NCI-H748 (cell line): ENCODE data around the gene LANCL2.
"Not testable (repeated sequence)": the region's sequence is repeated elsewhere in the genome, so short reads cannot be mapped to it uniquely, and the experiment has no call there.

Source experiments
- DNase-seq: peaks from one replicate; lab custom pipeline; 2025; ENCODE audit not compliant: unreplicated experiment; lab: John Stamatoyannopoulos, UW

LANCL2 gene

DNA sequence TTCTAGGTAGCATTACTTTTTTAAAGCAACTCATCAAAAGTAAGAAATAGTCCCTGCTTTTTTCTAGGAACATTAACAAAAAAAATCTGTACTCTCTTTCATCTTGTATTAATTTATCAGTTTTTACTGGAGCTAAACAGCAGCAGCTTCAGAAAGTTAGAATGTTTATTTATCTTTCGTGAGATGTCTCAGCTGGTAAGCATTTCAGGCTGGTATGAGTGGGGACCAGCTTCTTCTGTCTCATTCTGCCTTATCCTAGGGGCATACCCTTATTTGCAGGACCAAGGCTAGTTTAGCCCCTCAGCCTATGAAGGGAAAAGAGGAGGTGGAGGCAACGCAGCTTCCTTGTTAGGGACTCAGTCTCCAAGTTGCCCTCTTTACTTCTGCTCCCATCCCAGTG lies 35.1 kb downstream of the LANCL2 start:
- DNase-seq: no peak

DNA sequence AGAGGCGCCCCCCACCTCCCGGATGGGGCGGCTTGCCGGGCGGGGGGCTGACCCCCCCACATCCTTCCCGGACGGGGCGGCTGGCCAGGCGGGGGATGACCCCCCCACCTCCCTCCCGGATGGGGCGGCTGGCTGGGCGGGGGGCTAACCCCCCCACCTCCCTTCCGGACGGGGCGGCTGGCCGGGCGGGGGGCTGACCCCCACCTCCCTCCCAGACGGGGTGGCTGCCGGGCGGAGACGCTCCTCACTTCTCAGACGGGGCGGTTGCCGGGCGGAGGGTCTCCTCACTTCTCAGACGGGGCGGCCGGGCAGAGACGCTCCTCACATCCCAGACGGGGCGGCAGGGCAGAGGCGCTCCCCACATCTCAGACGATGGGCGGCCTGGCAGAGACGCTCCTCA lies 37.4 kb downstream of the LANCL2 start:
- not testable (repeated sequence) for DNase-seq

DNA sequence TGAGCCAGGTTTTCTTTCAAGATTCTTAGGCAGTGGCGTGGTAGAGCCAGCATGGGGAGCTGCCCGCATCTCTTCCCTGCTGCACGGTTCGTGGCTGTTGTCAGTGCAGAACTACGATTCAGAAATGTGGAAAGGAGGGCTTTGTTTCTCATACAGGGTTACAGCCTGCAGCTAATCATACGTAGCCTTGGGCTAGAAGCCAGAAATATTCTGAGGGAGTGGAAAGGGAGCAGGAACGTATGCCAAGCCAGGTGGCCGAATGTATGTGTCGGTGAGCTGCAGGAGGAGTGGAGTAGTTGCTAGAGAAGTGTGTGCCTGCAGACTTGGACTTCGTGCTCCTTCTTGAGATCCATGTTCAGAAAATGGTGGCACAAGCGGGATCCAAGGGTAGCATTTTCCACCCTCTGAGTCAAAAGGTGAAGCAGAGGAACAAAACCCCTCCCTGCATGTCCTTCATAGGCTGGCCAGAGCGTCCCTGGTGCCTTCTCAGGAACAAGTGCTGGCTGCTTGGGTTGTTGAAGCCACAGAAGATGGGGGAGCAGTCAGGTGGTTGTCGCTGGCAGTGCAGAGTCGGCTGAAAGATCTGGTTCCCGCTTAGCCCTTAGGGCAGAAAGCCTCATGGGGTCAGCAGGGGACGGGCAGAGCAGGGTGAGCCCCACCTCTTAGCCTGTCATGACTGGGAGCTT lies 40.9 kb downstream of the LANCL2 start:
- no peak for DNase-seq

DNA sequence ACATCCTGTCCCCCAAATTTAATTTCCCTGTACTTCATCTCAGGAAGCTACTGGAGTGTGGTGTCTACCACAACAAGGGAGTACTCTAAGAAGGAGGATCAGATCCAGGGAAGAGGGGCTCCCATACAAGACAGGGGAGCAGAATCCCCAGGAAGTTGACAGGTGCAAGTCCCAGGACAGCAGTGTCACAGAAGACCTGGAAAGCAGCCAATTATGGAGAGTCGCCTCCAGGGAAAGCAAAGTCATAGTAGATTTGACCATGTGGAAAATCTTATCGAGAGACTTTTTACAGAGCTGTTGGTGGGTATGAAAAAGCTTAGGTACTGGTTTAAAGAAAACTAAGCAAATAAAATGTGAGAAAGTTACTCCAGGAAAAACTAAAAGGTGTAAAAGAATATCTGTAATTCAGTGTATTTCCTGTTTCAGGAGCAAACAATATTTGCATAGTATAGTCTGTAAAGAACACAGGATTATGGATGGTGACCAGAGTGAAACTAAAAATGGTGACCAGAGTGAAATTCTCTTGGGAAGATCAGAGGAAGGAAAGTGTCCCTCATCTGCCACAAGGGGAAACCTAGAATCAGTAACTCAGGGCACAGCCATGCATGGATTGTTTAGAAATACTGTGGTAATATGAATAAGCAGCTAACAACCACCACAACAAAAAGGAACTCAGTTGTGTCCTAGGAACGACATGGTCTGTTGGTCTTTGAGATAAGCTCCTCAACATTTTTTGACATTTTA lies 44.5 kb downstream of the LANCL2 start:
- DNase-seq: peak; percentile 22

DNA sequence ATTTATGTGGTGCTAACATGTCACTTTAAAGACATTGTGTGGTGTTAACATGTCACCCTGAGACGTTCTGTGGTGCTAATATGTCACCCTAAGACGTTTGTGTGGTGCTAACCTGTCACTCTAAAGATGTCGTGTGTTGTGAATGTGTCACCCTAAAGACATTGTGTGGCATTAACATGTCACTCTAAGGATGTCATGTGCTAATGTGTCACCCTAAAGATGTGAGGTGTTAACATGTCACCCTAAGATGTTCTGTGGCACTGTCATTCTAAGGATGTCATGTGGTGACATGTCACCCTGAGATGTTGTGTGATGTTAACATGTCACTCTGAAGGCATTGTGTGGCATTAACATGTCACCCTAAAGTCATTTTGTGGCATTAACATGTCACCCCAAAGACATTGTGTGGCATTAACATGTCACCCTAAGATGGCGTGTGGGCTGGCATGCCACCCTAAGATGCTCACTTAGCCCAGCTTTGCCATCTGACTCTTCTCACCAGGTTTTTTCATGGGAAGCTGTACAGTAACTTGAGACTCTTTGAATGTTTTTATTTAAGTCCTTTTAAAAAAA lies 45.6 kb downstream of the LANCL2 start:
- DNase-seq: no peak

DNA sequence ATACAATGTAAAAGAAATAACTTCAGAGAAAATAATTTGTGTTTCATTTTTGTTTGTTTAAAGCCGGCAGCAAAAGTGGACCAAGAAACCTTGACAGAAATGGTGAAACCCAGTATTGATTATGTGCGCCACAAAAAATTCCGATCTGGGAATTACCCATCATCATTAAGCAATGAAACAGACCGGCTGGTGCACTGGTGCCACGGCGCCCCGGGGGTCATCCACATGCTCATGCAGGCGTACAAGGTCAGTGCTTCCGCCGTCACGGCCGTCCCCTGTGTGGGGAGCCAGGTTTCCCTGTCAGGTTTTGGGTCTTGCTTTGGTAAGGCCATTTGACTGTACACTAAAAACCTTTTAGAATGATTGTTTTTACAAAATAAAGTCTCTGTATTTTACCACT lies 46.7 kb downstream of the LANCL2 start:
- DNase-seq: no peak

DNA sequence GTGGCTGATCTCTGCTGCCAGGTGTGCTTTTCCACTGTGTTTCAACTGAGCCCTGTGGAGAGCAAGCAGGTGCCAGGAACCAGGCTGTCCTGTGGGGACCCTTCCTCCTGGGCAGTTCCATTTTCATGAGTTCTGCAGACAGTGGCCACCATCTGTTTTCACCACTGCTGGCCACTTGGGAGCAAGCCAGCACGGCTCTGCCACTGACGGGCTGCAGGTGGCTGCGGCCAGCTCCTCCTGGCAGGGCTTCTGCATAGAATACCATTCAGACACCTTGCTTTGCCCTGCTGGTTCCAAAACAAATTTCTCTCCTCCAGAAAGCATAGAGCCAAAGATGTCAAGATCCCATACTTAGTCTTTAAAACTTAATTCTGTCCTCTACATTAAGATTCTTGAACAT lies 48.3 kb downstream of the LANCL2 start:
- peak; percentile 53 for DNase-seq

DNA sequence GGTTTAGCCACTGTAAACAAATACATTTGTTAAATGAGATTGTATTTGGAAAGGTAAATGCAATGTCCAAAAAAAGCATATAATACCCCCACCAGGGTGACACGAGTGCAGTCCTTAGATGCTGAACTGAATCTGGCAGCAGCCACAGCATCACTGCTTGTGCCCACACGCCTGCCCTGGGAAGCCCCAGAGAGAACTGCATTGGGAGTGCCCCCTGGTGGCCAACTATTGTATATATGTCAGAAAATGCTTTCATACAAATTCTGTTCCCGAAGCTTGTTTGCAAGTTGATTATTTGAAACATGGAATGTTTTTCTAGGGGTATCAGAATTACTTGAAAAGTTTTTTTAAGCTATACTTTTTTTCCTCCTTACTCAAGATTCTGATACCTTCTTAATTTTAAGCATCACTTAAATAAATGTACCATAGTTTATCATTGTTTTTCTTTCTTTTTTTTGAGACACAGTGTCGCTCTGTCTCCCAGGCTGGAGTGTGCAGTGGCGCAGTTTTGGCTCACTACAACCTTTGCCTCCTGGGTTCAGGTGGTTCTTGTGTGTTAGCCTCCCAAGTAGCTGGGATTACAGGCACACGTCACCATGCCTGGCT lies 50.1 kb downstream of the LANCL2 start:
- peak; percentile 79 for DNase-seq

DNA sequence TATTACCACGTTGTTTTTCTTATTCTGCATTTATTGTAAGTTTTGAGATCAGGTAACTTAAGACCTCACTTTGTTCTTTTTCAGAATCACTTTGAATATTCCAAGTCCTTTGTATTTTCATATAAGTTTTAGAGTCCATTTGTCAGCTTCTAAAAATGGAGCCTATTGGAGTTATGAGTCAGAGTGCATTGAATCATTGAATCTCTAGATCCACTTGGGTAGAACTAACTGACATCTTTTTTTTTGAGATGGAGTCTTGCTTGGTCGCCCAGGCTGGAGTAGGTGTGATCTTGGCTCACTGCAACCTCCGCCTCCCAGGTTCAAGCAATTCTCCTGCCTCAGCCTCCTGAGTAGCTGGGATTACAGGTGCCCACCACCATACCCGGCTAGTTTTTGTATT lies 52.3 kb downstream of the LANCL2 start:
- not testable (repeated sequence) for DNase-seq

DNA sequence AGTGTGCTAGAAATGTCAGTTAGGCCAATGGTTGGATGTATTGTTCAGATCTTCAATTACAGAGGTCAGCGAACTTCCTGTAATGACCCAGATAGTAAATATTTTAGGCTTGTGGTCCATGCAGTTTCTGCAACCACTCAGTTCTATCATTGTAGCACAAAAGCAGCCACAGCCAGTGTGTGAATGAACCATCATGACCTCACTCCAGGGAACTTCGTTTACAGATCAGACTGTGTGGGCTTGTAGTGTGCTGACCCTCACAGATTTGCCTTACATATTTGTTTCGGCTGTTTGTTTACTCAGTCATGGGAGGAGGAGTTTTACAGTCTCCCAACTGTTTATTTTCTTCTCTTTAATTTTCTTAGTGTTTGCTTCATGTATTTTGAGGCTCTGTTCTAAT lies 55.4 kb downstream of the LANCL2 start:
- DNase-seq: peak; percentile 95

DNA sequence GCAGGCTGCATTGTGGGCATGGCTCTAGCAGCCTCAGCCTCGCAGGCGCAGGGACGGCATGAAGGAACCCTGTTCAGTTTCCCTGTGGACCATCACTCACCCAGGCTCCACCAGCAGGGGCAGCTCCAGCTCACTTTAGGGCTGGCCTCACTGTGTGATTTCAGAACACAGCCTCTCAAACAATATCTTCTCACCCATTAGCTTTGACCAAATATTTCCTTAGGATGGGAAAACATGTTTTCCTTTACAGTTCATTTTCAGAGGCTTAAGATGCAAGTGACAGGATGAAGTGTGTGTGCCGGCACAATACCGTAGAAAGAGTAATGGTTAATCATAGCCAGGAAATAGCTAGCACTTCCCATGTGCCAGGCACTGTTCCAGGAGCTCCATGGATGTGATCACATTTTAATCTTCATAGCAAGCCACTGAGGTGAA lies 58.2 kb downstream of the LANCL2 start:
- no peak for DNase-seq

DNA sequence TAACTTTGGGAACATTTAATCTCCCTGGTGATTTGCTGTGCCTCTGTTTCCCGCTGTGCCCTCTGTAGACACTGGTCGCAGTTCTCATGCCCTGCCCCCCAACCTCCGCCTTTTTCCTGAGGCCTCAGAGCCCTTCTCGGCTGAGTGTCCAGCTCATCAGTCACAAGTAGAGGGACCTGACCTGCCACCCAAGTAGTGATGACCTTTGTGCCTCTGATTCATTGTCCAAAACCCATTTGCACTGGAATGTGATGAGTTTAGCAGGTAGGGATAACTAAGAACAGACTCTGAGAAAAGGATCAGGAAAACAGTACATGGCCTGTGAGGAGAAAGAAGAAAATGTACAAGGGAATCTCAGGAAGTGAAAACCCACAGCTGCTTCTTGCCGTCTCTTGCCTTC lies 58.8 kb downstream of the LANCL2 start:
- no peak for DNase-seq

DNA sequence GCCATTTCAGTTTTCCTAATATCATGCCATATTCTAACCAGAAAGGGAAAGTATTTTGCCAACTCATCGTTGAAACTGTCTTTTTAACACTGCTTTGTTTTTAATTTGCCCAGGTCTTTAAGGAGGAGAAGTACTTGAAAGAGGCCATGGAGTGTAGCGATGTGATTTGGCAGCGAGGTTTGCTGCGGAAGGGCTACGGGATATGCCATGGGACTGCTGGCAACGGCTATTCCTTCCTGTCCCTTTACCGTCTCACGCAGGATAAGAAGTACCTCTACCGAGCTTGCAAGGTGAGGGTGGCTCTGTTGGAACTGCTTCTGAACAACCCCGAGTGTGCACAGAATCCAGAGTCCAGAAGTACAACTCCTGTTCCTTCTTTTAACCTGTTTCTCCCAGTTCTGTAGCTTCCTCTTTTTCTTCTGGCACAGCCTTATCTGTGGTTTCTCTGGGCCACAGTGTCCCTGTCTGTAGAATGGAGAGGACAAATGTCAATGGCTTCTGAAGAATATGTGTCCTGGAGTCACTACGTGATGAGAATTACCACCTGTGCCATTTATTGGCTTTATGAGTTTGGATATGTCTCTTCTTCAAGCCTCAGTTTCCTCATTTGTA lies 60.1 kb downstream of the LANCL2 start:
- no peak for DNase-seq

DNA sequence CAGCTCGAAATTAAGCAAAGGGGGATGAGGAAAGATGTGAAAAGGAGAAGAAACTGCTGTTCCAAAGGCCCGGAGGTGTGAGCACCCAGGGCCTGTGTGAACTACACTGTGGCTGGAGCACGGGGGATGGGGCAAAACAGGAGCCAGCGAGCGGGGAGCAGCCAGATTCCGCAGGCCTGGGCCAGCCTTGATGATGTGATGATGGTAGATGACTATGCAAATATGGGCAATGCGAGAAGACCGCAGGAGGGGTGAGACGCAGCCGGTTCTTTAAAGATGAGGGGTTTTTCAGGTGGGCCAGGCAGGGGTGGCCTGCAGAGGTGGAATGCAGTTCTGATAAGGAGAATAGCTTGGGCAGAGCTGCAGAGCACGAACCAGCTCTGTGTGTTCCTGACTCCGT lies 61.5 kb downstream of the LANCL2 start:
- no peak for DNase-seq

DNA sequence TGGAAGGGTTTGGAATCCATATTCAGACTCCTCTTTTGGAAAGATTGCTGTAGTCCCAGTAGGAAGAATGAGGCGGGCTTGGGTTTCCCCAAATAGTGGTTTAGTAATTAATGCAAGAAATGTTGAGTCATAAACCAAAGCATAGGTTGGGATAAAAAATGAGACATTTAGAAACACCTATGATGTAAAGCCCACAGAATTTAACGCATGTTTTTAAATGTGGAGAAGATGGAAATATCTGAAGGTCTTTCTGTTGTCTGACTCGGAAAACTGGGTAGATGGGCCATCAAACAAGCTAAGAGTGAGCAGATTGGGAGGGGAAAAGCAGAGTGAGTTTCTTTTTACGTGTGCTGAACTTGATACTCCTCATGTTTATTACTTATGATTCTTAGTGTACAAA lies 62.2 kb downstream of the LANCL2 start:
- DNase-seq: no peak

DNA sequence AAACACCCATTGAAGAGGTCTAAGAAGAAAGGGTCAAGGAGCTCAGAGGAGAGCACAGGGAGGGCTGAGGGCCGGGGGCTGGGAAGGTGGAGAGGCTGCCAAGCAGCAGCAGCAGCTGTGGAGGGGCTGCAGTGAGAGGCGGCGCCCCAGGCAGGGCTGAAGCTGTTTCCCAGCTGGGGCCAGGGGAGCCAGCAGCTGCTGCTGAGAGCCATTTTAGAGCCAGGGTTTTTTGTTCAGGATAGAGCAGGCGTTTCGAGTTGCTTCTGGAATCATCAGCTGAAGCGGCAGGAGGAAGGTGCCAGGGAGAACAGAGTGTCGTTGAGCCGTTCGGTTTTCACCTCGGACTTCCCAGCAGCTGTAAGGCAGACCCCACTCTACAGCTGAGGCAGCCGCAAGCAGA lies 62.7 kb downstream of the LANCL2 start:
- no peak for DNase-seq

DNA sequence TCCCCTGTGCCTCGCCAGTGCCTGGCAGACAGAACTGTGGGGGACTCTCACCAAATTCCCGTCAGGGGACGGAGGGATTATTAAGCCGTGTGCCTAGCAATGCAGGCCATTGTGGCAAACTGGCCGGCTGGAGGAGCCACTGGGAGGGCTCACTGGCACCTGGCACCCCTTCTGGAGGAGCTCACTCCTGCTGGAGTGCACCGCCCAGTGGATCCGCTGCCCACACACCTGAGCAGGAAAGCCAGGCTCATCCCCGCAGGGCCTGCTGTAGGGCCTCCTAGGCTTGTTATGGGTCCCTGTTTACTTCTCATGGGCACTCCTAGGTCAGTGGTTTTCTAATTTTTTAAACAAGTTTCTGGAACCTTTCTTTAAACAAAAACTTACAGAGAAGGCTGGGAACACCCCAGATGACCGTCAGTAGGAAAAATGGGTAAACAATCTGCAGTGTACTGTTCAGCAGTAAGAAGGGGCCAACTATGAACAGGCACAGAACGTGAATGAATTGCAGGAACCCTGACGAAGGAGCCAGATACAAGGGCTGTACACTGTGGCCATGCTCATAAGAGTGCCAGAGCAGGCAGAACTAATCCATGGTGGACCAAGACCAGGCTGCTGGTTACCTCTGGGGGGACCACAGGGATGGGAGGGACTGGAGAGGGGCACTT lies 64.8 kb downstream of the LANCL2 start:
- no peak for DNase-seq

DNA sequence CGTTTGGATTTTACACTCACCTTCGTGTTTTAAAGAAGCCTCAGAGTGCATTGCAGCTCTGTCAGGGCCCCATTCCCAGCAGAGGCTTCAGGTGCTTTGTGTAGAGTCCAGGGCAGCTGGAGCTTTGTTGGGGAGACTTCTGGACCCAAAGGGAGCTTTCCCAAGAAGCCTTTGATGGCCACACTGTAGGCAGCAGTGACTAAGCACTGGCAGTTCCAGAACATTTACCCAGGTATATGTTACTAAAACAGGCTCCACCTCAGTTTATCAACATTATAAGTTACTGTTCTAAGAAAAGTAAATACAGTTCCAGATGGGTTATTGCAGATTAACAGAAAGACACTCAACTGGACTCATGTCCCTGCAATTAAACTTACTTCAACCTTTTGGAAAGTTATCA lies 66.8 kb downstream of the LANCL2 start:
- DNase-seq: no peak

DNA sequence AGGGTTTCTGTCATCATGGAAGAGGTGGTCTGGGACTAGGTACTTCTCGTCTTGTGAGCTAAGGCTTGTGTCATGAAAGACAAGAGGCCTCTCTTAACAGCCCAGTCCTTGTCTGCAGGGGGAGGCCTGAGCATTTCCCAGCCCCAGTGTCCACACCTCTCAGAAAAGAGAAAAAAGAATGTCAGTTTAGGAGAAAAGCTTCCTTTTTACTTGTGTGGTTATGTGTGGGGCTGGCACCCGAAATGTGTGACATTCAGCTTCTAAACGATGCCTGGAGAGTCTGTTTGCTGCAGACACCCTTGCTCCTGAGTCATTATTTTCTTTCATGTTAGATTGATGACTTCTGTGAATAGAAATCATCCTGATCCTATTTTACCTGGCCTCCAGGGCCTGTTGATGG lies 67.4 kb downstream of the LANCL2 start:
- no peak for DNase-seq

DNA sequence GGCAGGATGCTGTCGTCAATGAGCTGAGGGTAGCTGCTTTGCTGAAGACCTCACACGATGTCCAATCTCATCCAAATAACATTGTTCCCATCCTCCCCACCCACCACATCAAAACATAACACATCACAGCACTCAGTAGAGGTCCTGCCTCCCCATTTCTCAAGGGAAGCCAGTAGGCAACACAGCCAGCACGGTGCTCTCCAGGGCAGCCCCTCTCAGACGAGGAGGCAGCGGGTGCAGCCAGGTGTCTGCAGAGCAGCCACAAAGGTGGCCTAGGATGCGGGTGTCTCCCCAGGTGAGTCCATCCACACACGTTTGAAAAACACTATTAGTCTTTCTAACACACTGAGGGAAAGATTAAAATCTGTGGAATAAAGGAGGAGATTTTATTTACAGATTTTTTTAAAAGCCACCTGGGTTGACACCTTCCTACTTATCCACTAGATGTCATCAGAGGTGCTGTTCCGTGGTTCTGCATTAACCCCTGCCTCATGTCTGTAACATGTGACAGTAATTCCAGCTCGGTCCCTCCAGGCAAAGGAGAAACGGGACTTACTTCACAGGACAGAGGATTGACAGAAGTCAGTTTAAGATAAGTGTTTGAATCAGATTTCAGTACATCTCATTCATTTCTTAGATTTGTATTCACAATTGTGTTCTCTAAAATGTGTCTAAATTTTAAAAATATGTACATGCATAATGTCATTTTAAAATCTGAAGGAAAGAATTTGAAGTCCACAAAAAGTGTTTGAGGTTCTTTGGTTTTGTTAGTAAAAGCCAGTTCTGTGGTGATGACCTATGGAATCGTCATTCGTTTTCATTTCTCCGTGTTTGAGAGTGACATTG lies 68.0 kb downstream of the LANCL2 start:
- peak; percentile 76 for DNase-seq
